Measurements from ENCODE around the gene ATXN7. TPM values are rescaled to one million over a fixed set of nuclear protein-coding genes. Genes with fewer than 3 reads are reported as not detected.

The ATXN7 gene
- total and polyA plus RNA-seq, 2 of the 13 experiments (the other 11 are each of a cell fraction or from before 2014, with no cell fraction given) = 13.8 to 20.0 TPM

DNA sequence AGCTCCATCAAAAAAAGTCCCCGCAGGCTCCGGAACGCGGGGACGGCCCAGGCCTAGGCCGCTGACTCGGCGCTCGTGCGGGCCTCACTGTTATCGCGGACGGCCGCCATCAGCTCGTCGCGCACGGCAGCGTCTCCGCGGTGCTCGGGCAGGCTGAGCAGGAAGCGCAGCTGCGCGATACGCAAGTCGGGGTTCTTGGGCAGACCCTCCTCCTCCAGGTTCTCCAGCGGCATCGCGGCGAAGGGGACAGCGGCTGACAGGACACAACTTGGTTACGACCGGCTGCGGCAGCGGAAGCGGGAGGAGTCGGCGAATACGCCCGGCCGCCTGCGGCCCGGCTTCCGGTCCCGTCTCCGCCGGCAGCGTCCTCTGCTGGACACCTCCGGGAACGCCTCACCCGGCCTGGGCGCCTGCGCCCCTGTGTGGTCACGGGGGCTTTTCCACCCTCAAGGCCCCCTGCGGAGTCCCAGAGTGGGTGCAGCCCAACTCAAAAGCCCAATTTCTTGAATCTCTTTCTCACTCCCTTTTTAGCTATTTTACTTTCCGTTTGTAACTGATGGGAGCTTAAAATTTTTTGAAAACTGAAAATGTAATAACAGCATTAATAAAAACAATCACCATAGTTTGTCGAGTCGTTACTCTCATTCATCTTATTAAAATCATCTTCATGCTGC is 159.7 kb downstream of the ATXN7 start, which contains the start of gene PSMD6 (continued):
- no peak for TF ChIP-seq ZIK1 (CRISPR knock-in tag; IDR thresholded peaks at IDR 0.05; ENCODE audit: borderline replicate concordance, low read depth)
- TF ChIP-seq, protein P1, sequence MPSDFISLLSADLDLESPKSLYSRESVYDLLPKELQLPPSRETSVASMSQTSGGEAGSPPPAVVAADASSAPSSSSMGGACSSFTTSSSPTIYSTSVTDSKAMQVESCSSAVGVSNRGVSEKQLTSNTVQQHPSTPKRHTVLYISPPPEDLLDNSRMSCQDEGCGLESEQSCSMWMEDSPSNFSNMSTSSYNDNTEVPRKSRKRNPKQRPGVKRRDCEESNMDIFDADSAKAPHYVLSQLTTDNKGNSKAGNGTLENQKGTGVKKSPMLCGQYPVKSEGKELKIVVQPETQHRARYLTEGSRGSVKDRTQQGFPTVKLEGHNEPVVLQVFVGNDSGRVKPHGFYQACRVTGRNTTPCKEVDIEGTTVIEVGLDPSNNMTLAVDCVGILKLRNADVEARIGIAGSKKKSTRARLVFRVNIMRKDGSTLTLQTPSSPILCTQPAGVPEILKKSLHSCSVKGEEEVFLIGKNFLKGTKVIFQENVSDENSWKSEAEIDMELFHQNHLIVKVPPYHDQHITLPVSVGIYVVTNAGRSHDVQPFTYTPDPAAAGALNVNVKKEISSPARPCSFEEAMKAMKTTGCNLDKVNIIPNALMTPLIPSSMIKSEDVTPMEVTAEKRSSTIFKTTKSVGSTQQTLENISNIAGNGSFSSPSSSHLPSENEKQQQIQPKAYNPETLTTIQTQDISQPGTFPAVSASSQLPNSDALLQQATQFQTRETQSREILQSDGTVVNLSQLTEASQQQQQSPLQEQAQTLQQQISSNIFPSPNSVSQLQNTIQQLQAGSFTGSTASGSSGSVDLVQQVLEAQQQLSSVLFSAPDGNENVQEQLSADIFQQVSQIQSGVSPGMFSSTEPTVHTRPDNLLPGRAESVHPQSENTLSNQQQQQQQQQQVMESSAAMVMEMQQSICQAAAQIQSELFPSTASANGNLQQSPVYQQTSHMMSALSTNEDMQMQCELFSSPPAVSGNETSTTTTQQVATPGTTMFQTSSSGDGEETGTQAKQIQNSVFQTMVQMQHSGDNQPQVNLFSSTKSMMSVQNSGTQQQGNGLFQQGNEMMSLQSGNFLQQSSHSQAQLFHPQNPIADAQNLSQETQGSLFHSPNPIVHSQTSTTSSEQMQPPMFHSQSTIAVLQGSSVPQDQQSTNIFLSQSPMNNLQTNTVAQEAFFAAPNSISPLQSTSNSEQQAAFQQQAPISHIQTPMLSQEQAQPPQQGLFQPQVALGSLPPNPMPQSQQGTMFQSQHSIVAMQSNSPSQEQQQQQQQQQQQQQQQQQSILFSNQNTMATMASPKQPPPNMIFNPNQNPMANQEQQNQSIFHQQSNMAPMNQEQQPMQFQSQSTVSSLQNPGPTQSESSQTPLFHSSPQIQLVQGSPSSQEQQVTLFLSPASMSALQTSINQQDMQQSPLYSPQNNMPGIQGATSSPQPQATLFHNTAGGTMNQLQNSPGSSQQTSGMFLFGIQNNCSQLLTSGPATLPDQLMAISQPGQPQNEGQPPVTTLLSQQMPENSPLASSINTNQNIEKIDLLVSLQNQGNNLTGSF (CRISPR knock-in tag; IDR thresholded peaks at IDR 0.05) = peak; percentile 71; the same call in 1 of the 2 replicates
- TF ChIP-seq ZNF24 (IDR thresholded peaks at IDR 0.05) = peak; percentile 31; the same call in 1 of the 2 replicates
- TF ChIP-seq SRF (IDR thresholded peaks at IDR 0.05; ENCODE audit: low read depth, low read length) = no peak
- TF ChIP-seq MAZ (IDR thresholded peaks at IDR 0.05; ENCODE audit: borderline replicate concordance, low read depth, low read length) = peak; percentile 71; the same call in 1 of the 2 replicates
- peak; percentile 93 for TF ChIP-seq MAZ (CRISPR knock-in tag; IDR thresholded peaks at IDR 0.05; ENCODE audit: low read depth)
- no peak for TF ChIP-seq ATAD3A (CRISPR knock-in tag; IDR thresholded peaks at IDR 0.05)
- TF ChIP-seq ZNF282 (IDR thresholded peaks at IDR 0.05; ENCODE audit: partially characterized antibody) = no peak
- TF ChIP-seq, protein P2, sequence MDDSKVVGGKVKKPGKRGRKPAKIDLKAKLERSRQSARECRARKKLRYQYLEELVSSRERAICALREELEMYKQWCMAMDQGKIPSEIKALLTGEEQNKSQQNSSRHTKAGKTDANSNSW (CRISPR knock-in tag; IDR thresholded peaks at IDR 0.05; ENCODE audit: borderline replicate concordance) = no peak
- TF ChIP-seq, protein P3, sequence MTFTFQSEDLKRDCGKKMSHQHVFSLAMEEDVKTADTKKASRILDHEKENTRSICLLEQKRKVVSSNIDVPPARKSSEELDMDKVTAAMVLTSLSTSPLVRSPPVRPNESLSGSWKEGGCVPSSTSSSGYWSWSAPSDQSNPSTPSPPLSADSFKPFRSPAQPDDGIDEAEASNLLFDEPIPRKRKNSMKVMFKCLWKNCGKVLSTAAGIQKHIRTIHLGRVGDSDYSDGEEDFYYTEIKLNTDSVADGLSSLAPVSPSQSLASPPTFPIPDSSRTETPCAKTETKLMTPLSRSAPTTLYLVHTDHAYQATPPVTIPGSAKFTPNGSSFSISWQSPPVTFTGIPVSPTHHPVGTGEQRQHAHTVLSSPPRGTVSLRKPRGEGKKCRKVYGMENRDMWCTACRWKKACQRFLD (CRISPR knock-in tag; IDR thresholded peaks at IDR 0.05; ENCODE audit: borderline replicate concordance) = peak; percentile 70
- no peak for TF ChIP-seq ZEB1 (IDR thresholded peaks at IDR 0.05; ENCODE audit: insufficient replicate concordance, low read depth)
- TF ChIP-seq ZNF7 (CRISPR knock-in tag; IDR thresholded peaks at IDR 0.05) = no peak
- peak; percentile 79 for TF ChIP-seq DR1 (CRISPR knock-in tag; IDR thresholded peaks at IDR 0.05)
- TF ChIP-seq PCBP1 (IDR thresholded peaks at IDR 0.05; ENCODE audit: borderline replicate concordance, low read depth, low read length) = no peak
- TF ChIP-seq, protein P4, sequence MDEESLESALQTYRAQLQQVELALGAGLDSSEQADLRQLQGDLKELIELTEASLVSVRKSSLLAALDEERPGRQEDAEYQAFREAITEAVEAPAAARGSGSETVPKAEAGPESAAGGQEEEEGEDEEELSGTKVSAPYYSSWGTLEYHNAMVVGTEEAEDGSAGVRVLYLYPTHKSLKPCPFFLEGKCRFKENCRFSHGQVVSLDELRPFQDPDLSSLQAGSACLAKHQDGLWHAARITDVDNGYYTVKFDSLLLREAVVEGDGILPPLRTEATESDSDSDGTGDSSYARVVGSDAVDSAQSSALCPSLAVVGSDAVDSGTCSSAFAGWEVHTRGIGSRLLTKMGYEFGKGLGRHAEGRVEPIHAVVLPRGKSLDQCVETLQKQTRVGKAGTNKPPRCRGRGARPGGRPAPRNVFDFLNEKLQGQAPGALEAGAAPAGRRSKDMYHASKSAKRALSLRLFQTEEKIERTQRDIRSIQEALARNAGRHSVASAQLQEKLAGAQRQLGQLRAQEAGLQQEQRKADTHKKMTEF (CRISPR knock-in tag; IDR thresholded peaks at IDR 0.05) = peak; percentile 93
- TF ChIP-seq FOXP1 (IDR thresholded peaks at IDR 0.05) = no peak
- TF ChIP-seq FOXP1 (CRISPR knock-in tag; IDR thresholded peaks at IDR 0.05) = no peak
- TF ChIP-seq ZNF616 (CRISPR knock-in tag; IDR thresholded peaks at IDR 0.05; ENCODE audit: low read depth) = 0 out of 2 replicates have a peak, but pooled peaks have one; percentile 69
- no peak; the same call in 1 of the 2 replicates for TF ChIP-seq NCOR1 (IDR thresholded peaks at IDR 0.05; ENCODE audit: borderline replicate concordance, low read length)
- peak; percentile 23; the same call in 1 of the 2 replicates for TF ChIP-seq NCOA2 (CRISPR knock-in tag; IDR thresholded peaks at IDR 0.05)
- TF ChIP-seq HMG20A (CRISPR knock-in tag; IDR thresholded peaks at IDR 0.05; ENCODE audit: borderline replicate concordance) = no peak
- TF ChIP-seq PHF5A (CRISPR knock-in tag; IDR thresholded peaks at IDR 0.05; ENCODE audit: low read depth, unreplicated experiment) = peak; percentile 82
- TF ChIP-seq GATAD1 (CRISPR knock-in tag; IDR thresholded peaks at IDR 0.05) = peak; percentile 97

Measured in HepG2 (cell line).